AG09319 (cell line): ENCODE measurements around the gene CTSA.
A peak's percentile ranks its signal among the peaks of the same experiment; 100 is the strongest.
"Not testable (repeated sequence)": the region's sequence is repeated elsewhere in the genome, so short reads cannot be mapped to it uniquely, and the experiment has no call there.

Source experiments
- DNase-seq: peaks from one replicate; pipeline ENCODE4 v3.0.0-alpha.2; 2010; ENCODE audit warnings: low read depth; ENCODE audit errors: extremely low read depth
- TF ChIP-seq, protein P1 (sequence below): IDR thresholded peaks from 2 replicates; pipeline ENCODE4 v1.5.1; 2011; ENCODE audit warnings: low read depth, mild to moderate bottlenecking, inconsistent platforms, low read length, moderate library complexity

Gene CTSA

GRCh38 chr20:45927071-45927878, 36.1 kb downstream of the CTSA start:
- TF ChIP-seq, protein P1, sequence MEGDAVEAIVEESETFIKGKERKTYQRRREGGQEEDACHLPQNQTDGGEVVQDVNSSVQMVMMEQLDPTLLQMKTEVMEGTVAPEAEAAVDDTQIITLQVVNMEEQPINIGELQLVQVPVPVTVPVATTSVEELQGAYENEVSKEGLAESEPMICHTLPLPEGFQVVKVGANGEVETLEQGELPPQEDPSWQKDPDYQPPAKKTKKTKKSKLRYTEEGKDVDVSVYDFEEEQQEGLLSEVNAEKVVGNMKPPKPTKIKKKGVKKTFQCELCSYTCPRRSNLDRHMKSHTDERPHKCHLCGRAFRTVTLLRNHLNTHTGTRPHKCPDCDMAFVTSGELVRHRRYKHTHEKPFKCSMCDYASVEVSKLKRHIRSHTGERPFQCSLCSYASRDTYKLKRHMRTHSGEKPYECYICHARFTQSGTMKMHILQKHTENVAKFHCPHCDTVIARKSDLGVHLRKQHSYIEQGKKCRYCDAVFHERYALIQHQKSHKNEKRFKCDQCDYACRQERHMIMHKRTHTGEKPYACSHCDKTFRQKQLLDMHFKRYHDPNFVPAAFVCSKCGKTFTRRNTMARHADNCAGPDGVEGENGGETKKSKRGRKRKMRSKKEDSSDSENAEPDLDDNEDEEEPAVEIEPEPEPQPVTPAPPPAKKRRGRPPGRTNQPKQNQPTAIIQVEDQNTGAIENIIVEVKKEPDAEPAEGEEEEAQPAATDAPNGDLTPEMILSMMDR: no peak
- DNase-seq: no peak

DNA sequence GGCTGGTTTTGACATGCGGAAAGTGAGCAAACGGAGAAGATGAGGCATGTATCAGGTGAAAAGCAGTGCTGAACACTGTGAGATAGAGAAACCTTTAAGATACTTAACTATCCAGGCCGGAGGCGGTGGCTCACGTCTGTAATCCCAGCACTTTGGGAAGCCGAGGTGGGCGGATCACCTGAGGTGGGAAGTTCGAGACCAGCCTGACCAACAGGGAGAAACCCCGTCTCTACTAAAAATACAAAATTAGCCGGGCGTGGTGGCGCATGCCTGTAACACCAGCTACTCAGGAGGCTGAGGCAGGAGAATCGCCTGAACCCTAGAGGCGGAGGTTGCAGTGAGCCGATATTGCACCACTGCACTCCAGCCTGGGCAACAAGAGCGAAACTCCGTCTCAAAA, 40.5 kb downstream of the CTSA start:
- DNase-seq: not testable (repeated sequence)

- TF ChIP-seq, protein P1: peak; percentile 25; the same call in 1 of the 2 replicates
- DNase-seq: no peak
These were observed 42.3 kb downstream of the CTSA start for GRCh38 chr20:45933266-45934045.

GRCh38 chr20:45934046-45934585, 43.0 kb downstream of the CTSA start:
- TF ChIP-seq, protein P1: no peak
- no peak for DNase-seq

- DNase-seq: peak; percentile 95
- TF ChIP-seq, protein P1: no peak
These were observed 43.7 kb downstream of the CTSA start, which contains the start of gene PCIF1 for GRCh38 chr20:45934586-45935415. TSS of gene PCIF1 (plus strand) at chr20:45934683. CDS start at chr20:45939000, 4,317 bp downstream.

GRCh38 chr20:45935416-45936046, 44.4 kb downstream of the CTSA start:
- DNase-seq: no peak
- TF ChIP-seq, protein P1: no peak

DNA sequence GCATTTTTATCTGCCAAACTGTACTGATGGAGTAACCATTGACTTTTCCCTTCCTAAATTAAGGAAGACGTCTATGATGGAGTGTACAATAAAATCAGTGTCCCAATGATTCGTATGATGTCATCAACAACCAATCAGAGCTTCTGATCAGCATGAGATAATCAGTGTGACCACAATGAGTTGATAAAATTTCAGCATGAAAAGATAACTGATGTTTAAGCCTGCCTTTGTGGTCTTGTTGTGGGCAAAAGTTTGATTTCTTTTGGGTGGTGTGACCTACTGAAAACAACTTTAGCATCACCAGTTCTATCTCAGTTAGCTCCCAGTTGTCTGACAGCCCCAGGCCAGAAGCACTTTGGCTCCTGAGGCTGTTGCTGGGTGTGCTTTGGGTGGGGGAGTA, 46.6 kb downstream of the CTSA start:
- TF ChIP-seq, protein P1: no peak
- DNase-seq: no peak
